MCF 10A (cell line): ENCODE results near the gene SETBP1. TPM values are rescaled to one million over a fixed set of nuclear protein-coding genes. Genes with fewer than 3 reads are reported as not detected.

Experiments used
- BruUV-seq: library from RNA; stranded (reverse); fragments of 400-500 nt; replicated peaks from 2 replicates; lab custom pipeline; 2021; lab: Mats Ljungman, UMichigan
- CTCF ChIA-PET: fragments of 300-600 bp; sonication (Branson Sonifier 250); formaldehyde crosslinking; extraction: SDS; loops from one replicate; lab custom pipeline; 2021; ENCODE audit warnings: antibody characterized with exemption, inconsistent platforms; lab: Yijun Ruan, JAX
- POLR2A ChIA-PET: fragments of 300-600, 350-650 bp; sonication (Branson Sonifier 250); formaldehyde crosslinking; extraction: SDS; loops from one replicate; lab custom pipeline; 2020; ENCODE audit warnings: antibody characterized with exemption, inconsistent platforms; lab: Yijun Ruan, JAX
- DNase-seq: peaks from one replicate; pipeline ENCODE4 v3.0.0-alpha.2; 2018; ENCODE audit not compliant: unreplicated experiment
- H3K27ac Mint-ChIP-seq: one replicate; pipeline ENCODE4 v1.8.0; 2022; ENCODE audit warnings: mild to moderate bottlenecking, low read depth, mixed read lengths; ENCODE audit not compliant: unreplicated experiment
- H3K27me3 Mint-ChIP-seq: one replicate; pipeline ENCODE4 v1.8.0; 2022; ENCODE audit warnings: mixed read lengths; ENCODE audit not compliant: insufficient read depth, unreplicated experiment
- H3K36me3 Mint-ChIP-seq: one replicate; pipeline ENCODE4 v1.8.0; 2022; ENCODE audit warnings: mild to moderate bottlenecking, moderate library complexity, mixed read lengths; ENCODE audit not compliant: insufficient read depth, unreplicated experiment
- H3K4me1 Mint-ChIP-seq: one replicate; pipeline ENCODE4 v1.8.0; 2022; ENCODE audit warnings: mixed read lengths; ENCODE audit not compliant: insufficient read depth, unreplicated experiment
- H3K4me3 Mint-ChIP-seq: one replicate; pipeline ENCODE4 v1.8.0; 2022; ENCODE audit warnings: mild to moderate bottlenecking, moderate library complexity, mixed read lengths; ENCODE audit not compliant: unreplicated experiment
- H3K9me3 Mint-ChIP-seq: one replicate; pipeline ENCODE4 v1.8.0; 2022; ENCODE audit warnings: mixed read lengths; ENCODE audit not compliant: unreplicated experiment
- intact Hi-C: fragments of 100-400 bp; cut with micrococcal nuclease; formaldehyde crosslinking; loops from 2 replicates; pipeline ENCODE4 v1.14.1; 2022
- total RNA-seq: library from RNA; stranded (reverse); gene quantifications from 2 replicates; pipeline ENCODE4 v1.2.3, GENCODE V29; 2022
- TF ChIP-seq, protein P1 (sequence below): fragments of 200-600 bp; IDR thresholded peaks from one replicate; pipeline ENCODE4 v1.8.0; 2022; ENCODE audit warnings: antibody characterized with exemption, mild to moderate bottlenecking; ENCODE audit not compliant: unreplicated experiment

The SETBP1 gene
- total RNA-seq, 1 experiment from 2014 or later = 4.8 TPM

DNA sequence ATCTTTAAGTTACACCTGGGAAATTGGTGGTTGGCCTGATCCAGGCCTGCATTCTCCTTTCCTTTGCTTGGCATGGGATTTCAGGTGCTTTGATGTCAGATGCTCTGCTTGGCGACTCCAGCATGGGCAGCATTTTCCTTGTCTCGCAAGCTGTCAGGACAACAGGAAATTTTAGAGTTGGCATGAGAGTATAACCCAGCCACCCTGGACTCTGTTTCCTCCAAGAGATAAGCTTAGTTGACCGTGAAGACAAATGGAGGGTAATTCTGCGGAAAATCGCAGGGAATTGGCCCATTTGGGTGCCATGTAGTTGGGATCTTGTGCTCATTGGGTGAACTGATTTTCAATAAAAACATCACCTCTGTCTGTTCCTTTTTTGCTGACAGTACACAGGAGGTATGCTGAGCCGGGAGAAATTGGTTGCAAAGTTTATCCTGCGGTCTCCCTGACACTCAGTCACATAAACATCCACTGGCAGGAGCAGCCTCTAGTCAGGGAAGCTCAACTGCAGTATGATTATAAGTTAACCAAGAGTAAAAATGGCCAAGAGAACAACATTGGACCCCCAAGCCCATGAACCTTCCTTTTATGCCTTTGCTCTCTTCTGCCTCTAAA lies 409.9 kb downstream of the SETBP1 start:
- no peaks in the 10 kb centered on the region for H3K36me3 Mint-ChIP-seq
- CTCF ChIA-PET = no interaction called here
- no peak overlapping the region for H3K4me3 Mint-ChIP-seq
- H3K9me3 Mint-ChIP-seq = no peaks in the 10 kb centered on the region
- DNase-seq = no peak
- POLR2A ChIA-PET = no interaction called here
- BruUV-seq = no TSS peak
- peaks cover 7% of the 10 kb centered on the region for H3K4me1 Mint-ChIP-seq
- no peak overlapping the region for H3K27ac Mint-ChIP-seq
- no peaks in the 10 kb centered on the region for H3K27me3 Mint-ChIP-seq
- TF ChIP-seq, protein P1, sequence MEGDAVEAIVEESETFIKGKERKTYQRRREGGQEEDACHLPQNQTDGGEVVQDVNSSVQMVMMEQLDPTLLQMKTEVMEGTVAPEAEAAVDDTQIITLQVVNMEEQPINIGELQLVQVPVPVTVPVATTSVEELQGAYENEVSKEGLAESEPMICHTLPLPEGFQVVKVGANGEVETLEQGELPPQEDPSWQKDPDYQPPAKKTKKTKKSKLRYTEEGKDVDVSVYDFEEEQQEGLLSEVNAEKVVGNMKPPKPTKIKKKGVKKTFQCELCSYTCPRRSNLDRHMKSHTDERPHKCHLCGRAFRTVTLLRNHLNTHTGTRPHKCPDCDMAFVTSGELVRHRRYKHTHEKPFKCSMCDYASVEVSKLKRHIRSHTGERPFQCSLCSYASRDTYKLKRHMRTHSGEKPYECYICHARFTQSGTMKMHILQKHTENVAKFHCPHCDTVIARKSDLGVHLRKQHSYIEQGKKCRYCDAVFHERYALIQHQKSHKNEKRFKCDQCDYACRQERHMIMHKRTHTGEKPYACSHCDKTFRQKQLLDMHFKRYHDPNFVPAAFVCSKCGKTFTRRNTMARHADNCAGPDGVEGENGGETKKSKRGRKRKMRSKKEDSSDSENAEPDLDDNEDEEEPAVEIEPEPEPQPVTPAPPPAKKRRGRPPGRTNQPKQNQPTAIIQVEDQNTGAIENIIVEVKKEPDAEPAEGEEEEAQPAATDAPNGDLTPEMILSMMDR = no peak
- intact Hi-C loops = no loop called here

DNA sequence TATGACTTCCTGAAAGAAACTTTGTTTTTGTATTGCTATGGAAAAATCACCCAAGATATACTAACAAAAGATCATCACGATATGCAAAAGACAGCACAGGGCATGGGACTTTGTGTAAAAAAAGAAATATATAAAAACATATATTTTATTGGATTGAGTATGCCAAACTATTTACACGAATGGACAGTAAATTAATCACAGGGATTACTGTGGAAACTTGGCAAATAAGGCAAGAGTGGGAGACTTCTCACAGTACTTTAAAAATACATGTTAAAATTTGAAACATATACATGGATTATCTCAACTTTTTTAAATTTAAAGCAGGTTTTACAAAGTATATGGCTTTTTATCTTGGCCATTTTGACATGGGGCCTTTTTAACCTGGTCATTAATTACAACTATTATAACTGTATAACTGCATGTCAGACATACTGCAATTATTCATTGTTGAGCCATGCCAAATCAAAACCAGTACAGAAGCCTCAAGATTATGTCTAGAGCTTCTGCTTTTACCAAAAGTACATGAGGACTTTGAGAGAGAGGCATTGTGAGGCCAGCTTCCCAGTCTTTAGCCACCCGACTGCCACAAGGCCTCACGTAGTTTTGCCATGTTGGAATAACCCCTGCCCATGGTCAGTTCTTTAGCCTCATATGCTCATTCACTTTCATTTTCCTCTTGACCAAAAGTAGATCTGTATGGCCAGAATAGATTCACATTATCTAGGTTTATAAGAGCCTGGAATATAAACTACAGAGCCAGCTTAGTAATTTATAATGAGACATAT lies 419.8 kb downstream of the SETBP1 start:
- TF ChIP-seq, protein P1 = no peak
- H3K4me1 Mint-ChIP-seq = no peaks in the 10 kb centered on the region
- ChIA-PET CTCF (interaction anchor here (0.8 kb wide), 1 partner anchor 11 kb away, joined by 3 read pairs; no protein-coding TSS in a partner anchor), POLR2A (interaction anchor here (0.6 to 0.7 kb wide), 2 partner anchors 274 to 314 kb away, joined by 3 read pairs; no protein-coding TSS in a partner anchor)
- no peak overlapping the region for H3K4me3 Mint-ChIP-seq
- intact Hi-C loops = no loop called here
- DNase-seq = no peak
- no peaks in the 10 kb centered on the region for H3K9me3 Mint-ChIP-seq
- no peaks in the 10 kb centered on the region for H3K27me3 Mint-ChIP-seq
- H3K36me3 Mint-ChIP-seq = no peaks in the 10 kb centered on the region
- BruUV-seq = no TSS peak
- no peak overlapping the region for H3K27ac Mint-ChIP-seq

DNA sequence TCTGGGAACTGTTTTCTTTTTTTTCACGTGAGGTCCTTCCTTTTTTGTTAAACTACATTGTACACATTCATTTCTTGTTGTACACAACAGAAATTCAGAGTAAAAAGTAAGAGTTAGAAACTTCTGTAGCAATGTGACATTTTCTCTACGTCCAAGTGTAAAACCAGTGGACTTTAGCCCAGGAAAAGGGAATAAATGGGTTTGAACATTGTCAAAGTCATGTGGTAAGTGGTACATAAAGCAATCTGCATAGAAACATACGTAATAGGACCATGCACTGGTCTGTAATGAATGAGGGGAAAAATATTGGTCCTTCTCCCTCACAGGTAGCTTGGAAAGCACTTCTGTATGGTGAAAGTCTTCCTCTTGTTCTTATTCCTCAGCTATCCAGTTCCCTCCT lies 421.4 kb downstream of the SETBP1 start:
- DNase-seq = no peak
- POLR2A ChIA-PET = interaction anchor here (0.6 kb wide), 1 partner anchor 19 kb away, joined by 3 read pairs; no protein-coding TSS in a partner anchor
- no peaks in the 10 kb centered on the region for H3K27me3 Mint-ChIP-seq
- CTCF ChIA-PET = no interaction called here
- TF ChIP-seq, protein P1 = no peak
- H3K4me1 Mint-ChIP-seq = no peaks in the 10 kb centered on the region
- H3K4me3 Mint-ChIP-seq = no peak overlapping the region
- no TSS peak for BruUV-seq
- no peak overlapping the region for H3K27ac Mint-ChIP-seq
- no peaks in the 10 kb centered on the region for H3K36me3 Mint-ChIP-seq
- intact Hi-C loops = no loop called here
- H3K9me3 Mint-ChIP-seq = no peaks in the 10 kb centered on the region

DNA sequence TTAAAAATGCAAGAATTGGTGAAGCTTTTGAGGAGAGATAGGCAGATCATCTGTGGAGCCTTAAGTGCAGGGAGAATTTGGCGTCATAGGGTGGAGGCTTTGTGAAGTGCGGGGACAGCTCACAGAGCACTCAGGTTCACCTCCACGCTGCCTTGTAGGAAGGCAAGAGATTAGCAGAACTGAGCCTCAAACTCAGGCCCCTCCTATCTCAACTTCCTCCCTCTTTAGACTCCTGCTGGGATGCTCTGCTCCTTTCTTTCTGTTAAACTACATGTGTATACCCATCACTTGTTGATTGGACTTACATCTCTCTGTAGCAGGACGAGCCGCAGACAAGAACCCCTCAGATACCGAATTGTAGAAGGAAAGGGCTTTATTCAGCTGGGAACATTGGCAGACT lies 422.2 kb downstream of the SETBP1 start:
- POLR2A ChIA-PET = interaction anchor here (0.6 kb wide), 1 partner anchor 20 kb away, joined by 3 read pairs; no protein-coding TSS in a partner anchor
- BruUV-seq = no TSS peak
- H3K9me3 Mint-ChIP-seq = no peaks in the 10 kb centered on the region
- CTCF ChIA-PET = interaction anchor here (0.7 kb wide), 1 partner anchor 281 kb away, joined by 3 read pairs; no protein-coding TSS in a partner anchor
- TF ChIP-seq, protein P1 = no peak
- H3K27me3 Mint-ChIP-seq = no peaks in the 10 kb centered on the region
- intact Hi-C loops = no loop called here
- H3K36me3 Mint-ChIP-seq = no peaks in the 10 kb centered on the region
- no peak overlapping the region for H3K27ac Mint-ChIP-seq
- DNase-seq = no peak
- no peaks in the 10 kb centered on the region for H3K4me1 Mint-ChIP-seq
- H3K4me3 Mint-ChIP-seq = no peak overlapping the region
